Thyroid gland (tissue), 4 donors: Measurements from ENCODE around the gene KITLG.

ENCODE experiments used
- POLR2A ChIP-seq, 2 donors: fragments of 450-650 bp; IDR thresholded peaks; one replicate each; pipeline ENCODE4 v1.6.1; 2017; ENCODE audit warnings: antibody characterized with exemption in 2 of 2, mild to moderate bottlenecking in 2 of 2, moderate library complexity in 1 of 2
- TF ChIP-seq, protein P1 (sequence below), 6 experiments: fragments of 200-600 bp in 3 of 6; fragments of 450-650 bp in 3 of 6; sonication (generic) in 3 of 6; IDR thresholded peaks; one replicate each; pipeline ENCODE4 v1.5.1; 2016 to 2019; ENCODE audit warnings: antibody characterized with exemption in 6 of 6, mild to moderate bottlenecking in 2 of 6, inconsistent platforms in 1 of 6, moderate library complexity in 1 of 6

- TF ChIP-seq POLR2A (IDR thresholded peaks at IDR 0.05) = no peak
- TF ChIP-seq, protein P1, sequence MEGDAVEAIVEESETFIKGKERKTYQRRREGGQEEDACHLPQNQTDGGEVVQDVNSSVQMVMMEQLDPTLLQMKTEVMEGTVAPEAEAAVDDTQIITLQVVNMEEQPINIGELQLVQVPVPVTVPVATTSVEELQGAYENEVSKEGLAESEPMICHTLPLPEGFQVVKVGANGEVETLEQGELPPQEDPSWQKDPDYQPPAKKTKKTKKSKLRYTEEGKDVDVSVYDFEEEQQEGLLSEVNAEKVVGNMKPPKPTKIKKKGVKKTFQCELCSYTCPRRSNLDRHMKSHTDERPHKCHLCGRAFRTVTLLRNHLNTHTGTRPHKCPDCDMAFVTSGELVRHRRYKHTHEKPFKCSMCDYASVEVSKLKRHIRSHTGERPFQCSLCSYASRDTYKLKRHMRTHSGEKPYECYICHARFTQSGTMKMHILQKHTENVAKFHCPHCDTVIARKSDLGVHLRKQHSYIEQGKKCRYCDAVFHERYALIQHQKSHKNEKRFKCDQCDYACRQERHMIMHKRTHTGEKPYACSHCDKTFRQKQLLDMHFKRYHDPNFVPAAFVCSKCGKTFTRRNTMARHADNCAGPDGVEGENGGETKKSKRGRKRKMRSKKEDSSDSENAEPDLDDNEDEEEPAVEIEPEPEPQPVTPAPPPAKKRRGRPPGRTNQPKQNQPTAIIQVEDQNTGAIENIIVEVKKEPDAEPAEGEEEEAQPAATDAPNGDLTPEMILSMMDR (IDR thresholded peaks at IDR 0.05) = no peak
Measured at GRCh38 chr12:88553941-88554658, 26.2 kb downstream of the KITLG start.
